ENCODE measurements around the gene PLXNA4.

- TF ChIP-seq, protein P1, sequence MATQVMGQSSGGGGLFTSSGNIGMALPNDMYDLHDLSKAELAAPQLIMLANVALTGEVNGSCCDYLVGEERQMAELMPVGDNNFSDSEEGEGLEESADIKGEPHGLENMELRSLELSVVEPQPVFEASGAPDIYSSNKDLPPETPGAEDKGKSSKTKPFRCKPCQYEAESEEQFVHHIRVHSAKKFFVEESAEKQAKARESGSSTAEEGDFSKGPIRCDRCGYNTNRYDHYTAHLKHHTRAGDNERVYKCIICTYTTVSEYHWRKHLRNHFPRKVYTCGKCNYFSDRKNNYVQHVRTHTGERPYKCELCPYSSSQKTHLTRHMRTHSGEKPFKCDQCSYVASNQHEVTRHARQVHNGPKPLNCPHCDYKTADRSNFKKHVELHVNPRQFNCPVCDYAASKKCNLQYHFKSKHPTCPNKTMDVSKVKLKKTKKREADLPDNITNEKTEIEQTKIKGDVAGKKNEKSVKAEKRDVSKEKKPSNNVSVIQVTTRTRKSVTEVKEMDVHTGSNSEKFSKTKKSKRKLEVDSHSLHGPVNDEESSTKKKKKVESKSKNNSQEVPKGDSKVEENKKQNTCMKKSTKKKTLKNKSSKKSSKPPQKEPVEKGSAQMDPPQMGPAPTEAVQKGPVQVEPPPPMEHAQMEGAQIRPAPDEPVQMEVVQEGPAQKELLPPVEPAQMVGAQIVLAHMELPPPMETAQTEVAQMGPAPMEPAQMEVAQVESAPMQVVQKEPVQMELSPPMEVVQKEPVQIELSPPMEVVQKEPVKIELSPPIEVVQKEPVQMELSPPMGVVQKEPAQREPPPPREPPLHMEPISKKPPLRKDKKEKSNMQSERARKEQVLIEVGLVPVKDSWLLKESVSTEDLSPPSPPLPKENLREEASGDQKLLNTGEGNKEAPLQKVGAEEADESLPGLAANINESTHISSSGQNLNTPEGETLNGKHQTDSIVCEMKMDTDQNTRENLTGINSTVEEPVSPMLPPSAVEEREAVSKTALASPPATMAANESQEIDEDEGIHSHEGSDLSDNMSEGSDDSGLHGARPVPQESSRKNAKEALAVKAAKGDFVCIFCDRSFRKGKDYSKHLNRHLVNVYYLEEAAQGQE (IDR thresholded peaks at IDR 0.05; ENCODE audit: insufficient read depth in 1 of 2, low read depth in 2 of 2, low read length in 2 of 2), result no peak
- TF ChIP-seq TAF1 (IDR thresholded peaks at IDR 0.05; ENCODE audit: borderline replicate concordance, insufficient read depth, low read length) (no peak), SIN3A (IDR thresholded peaks at IDR 0.05; ENCODE audit: borderline replicate concordance, insufficient read depth, low read length) (no peak)
These were observed 147.9 kb downstream of the PLXNA4 start for GRCh38 chr7:132428247-132428919.
